ENCODE results near the gene TAS2R41.
"Not testable (repeated sequence)": the region's sequence is repeated elsewhere in the genome, so short reads cannot be mapped to it uniquely, and the experiment has no call there.

The TAS2R41 gene

GRCh38 chr7:143518521-143518920, 40.8 kb downstream of the TAS2R41 start:
- WGBS, 2 experiments (ENCODE audit: insufficient coverage in 2 of 2), result 0% methylated on average over 1 of the region's 4 CpGs; no CpG with 5 or more reads in 1 of the 2 experiments

GRCh38 chr7:143518941-143519340, 41.3 kb downstream of the TAS2R41 start:
- no peak overlapping the region for H3K27ac ChIP-seq (ENCODE audit: low read depth, low read length, severe bottlenecking)
- H3K4me1 ChIP-seq (ENCODE audit: control insufficient read depth, insufficient read depth, low read length, poor library complexity, severe bottlenecking), result peaks cover 25% of the 10 kb centered on the region
- 87 to 96% methylated on average over 10 of the region's 11 CpGs for WGBS, 2 experiments (ENCODE audit: insufficient coverage in 2 of 2)
- no peak overlapping the region for H3K4me3 ChIP-seq (ENCODE audit: extremely low read depth, insufficient read depth, low read length, poor library complexity, severe bottlenecking)
- no peaks in the 10 kb centered on the region for H3K36me3 ChIP-seq (ENCODE audit: control insufficient read depth, insufficient read depth, low read length)
- H3K9me3 ChIP-seq (ENCODE audit: control insufficient read depth, low read length), result no peaks in the 10 kb centered on the region

More at GRCh38 chr7:143518521-143518920, 40.8 kb downstream of the TAS2R41 start:
- no peaks in the 10 kb centered on the region for H3K9me3 ChIP-seq (ENCODE audit: control insufficient read depth, low read length)
- H3K4me1 ChIP-seq (ENCODE audit: control insufficient read depth, insufficient read depth, low read length, poor library complexity, severe bottlenecking), result peaks cover 29% of the 10 kb centered on the region
- H3K27ac ChIP-seq (ENCODE audit: low read depth, low read length, severe bottlenecking), result no peak overlapping the region
- no peaks in the 10 kb centered on the region for H3K36me3 ChIP-seq (ENCODE audit: control insufficient read depth, insufficient read depth, low read length)
- no peak overlapping the region for H3K4me3 ChIP-seq (ENCODE audit: extremely low read depth, insufficient read depth, low read length, poor library complexity, severe bottlenecking)

GRCh38 chr7:143519411-143520131, 41.9 kb downstream of the TAS2R41 start:
- WGBS, 2 experiments (ENCODE audit: insufficient coverage in 2 of 2), result 95 to 96% methylated on average over 5 to 6 of the region's 7 CpGs
- Histone ChIP-seq H3K36me3 (ENCODE audit: control insufficient read depth, insufficient read depth, low read length) (no peaks in the 10 kb centered on the region), H3K4me1 (ENCODE audit: control insufficient read depth, insufficient read depth, low read length, poor library complexity, severe bottlenecking) (peaks cover 24% of the 10 kb centered on the region), H3K4me3 (ENCODE audit: extremely low read depth, insufficient read depth, low read length, poor library complexity, severe bottlenecking) (no peak overlapping the region), H3K27ac (ENCODE audit: low read depth, low read length, severe bottlenecking) (no peak overlapping the region), H3K9me3 (ENCODE audit: control insufficient read depth, low read length) (no peaks in the 10 kb centered on the region)

DNA sequence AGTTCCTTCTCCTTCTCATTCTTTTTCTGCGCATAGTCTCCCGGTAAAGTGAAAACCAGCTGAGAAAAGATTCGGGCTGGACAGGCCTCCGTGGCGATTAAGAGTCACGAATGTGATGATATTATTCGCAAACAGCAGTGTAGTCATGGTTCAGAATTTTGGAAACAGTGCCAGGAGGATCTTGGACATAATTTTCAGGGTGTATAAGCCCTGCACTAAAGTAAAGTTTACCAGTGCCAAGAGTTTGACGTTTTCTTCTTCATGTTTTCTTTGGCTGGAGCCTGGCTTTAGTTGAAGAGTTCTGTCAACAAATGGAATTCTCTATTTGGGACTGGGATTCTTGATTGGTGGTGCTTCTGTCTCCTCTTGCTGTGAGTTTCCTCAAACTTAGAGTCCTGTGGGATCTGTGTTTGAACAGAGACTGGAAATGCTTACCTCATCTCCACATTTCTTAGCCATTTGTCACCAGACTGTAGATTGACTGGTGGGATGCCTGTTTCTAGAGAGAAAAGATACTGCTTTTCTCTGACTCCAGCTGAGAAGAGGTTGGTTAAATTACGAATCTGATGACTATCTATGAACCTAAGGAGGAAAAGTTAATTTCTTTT, 44.7 kb downstream of the TAS2R41 start:
- H3K9me3 ChIP-seq (ENCODE audit: control insufficient read depth, low read length); H3K4me3 ChIP-seq (ENCODE audit: extremely low read depth, insufficient read depth, low read length, poor library complexity, severe bottlenecking); H3K36me3 ChIP-seq (ENCODE audit: control insufficient read depth, insufficient read depth, low read length): not testable (repeated sequence)
- Histone ChIP-seq H3K4me1 (ENCODE audit: control insufficient read depth, insufficient read depth, low read length, poor library complexity, severe bottlenecking) (peaks cover 21% of the 10 kb centered on the region), H3K27ac (ENCODE audit: low read depth, low read length, severe bottlenecking) (peak overlapping the region; percentile 49)
- WGBS, 2 experiments (ENCODE audit: insufficient coverage in 2 of 2), result no CpG with 5 or more reads among the region's 9 CpGs
